HCT116 (cell line): Measurements from ENCODE around the gene ERP29. TPM values are rescaled to one million over a fixed set of nuclear protein-coding genes. Genes with fewer than 3 reads are reported as not detected.

Experiments
- ATAC-seq: fragments of 200-7000 bp; cut with Tn5 transposase; 2 replicates; pipeline ENCODE4 v1.9.1; 2020; ENCODE audit warnings: mild to moderate bottlenecking, moderate library complexity
- BruUV-seq: library from RNA; stranded (reverse); fragments of 400-500 nt; replicated peaks from 2 replicates; lab custom pipeline; 2021; lab: Mats Ljungman, UMichigan
- CTCF ChIA-PET: fragments of 300-600 bp; sonication (Branson Sonifier 250); formaldehyde crosslinking; loops from one replicate; lab custom pipeline; 2021; ENCODE audit warnings: antibody characterized with exemption; lab: Charles Lee
- POLR2A ChIA-PET: fragments of 300-600, 350-600 bp; sonication (Branson Sonifier 250); formaldehyde crosslinking; loops from one replicate; lab custom pipeline; 2021; ENCODE audit warnings: antibody characterized with exemption; lab: Charles Lee
- RAD21 ChIA-PET, 2 experiments: fragments of 300-600 bp; sonication (Branson Sonifier 250); formaldehyde crosslinking; loops; one replicate each; lab custom pipeline; 2023; ENCODE audit warnings: low total read pairs in 2 of 2; ENCODE audit not compliant: uncharacterized antibody in 2 of 2, unreplicated experiment in 2 of 2, low non-redundant PET in 1 of 2; lab: Charles Lee
- DNase-seq: peaks from one replicate; pipeline ENCODE4 v3.0.0-alpha.2; 2010; ENCODE audit warnings: low read depth, low spot score
- H2AFZ ChIP-seq: fragments of 200-600 bp; shearing (Covaris generic), sonication (generic); 2 replicates; pipeline ENCODE4 v1.6.1; 2017; ENCODE audit warnings: low read depth, mixed run types, mixed read lengths, antibody characterized with exemption, low read length; ENCODE audit not compliant: poor library complexity, severe bottlenecking
- H3K27ac ChIP-seq: 2 replicates; pipeline ENCODE4 v1.5.1; 2012; ENCODE audit warnings: low read depth, low read length
- H3K27me3 ChIP-seq: fragments of 200-600 bp; sonication (generic); 2 replicates; pipeline ENCODE4 v1.6.1; 2016; ENCODE audit warnings: mixed run types, low read length, mixed read lengths; ENCODE audit not compliant: insufficient read depth
- H3K36me3 ChIP-seq, 2 experiments: fragments of 200-500 bp in 1 of 2; fragments of 200-600 bp in 1 of 2; sonication (Bioruptor generic) in 1 of 2; sonication (generic) in 1 of 2; 2 replicates each; pipeline versions ENCODE4 v1.5.1 to v1.6.1; 2014 to 2016; ENCODE audit warnings: low read length in 2 of 2, inconsistent platforms in 1 of 2, mixed read lengths in 1 of 2, mixed run types in 1 of 2; ENCODE audit not compliant: insufficient read depth in 2 of 2, control insufficient read depth in 1 of 2
- H3K4me1 ChIP-seq, 2 experiments: fragments of 200-600 bp in 1 of 2; sonication (generic) in 1 of 2; 2 replicates each; pipeline versions ENCODE4 v1.5.1 to v1.6.1; 2012 to 2017; ENCODE audit warnings: low read length in 2 of 2, inconsistent platforms in 1 of 2, mild to moderate bottlenecking in 1 of 2, mixed read lengths in 1 of 2, mixed run types in 1 of 2, moderate library complexity in 1 of 2; ENCODE audit not compliant: insufficient read depth in 2 of 2, control insufficient read depth in 1 of 2
- H3K4me2 ChIP-seq: fragments of 200-600 bp; sonication (generic); 2 replicates; pipeline ENCODE4 v1.6.1; 2017; ENCODE audit warnings: mixed run types, low read length, mixed read lengths
- H3K4me3 ChIP-seq, 2 experiments: fragments of 200-600 bp in 1 of 2; sonication (generic) in 1 of 2; replicated peaks in 1 of 2; 2 replicates each; pipeline ENCODE4 v1.5.1; 2011 to 2016; ENCODE audit warnings: low read length in 2 of 2, control low read depth in 1 of 2, low read depth in 1 of 2, mild to moderate bottlenecking in 1 of 2, mixed read lengths in 1 of 2, mixed run types in 1 of 2
- H3K79me2 ChIP-seq: fragments of 200-600 bp; sonication (generic); 2 replicates; pipeline ENCODE4 v1.6.1; 2017; ENCODE audit warnings: mild to moderate bottlenecking, mixed run types, low read length, moderate library complexity, mixed read lengths; ENCODE audit not compliant: insufficient read depth
- H3K9ac ChIP-seq: fragments of 200-600 bp; sonication (generic); 2 replicates; pipeline ENCODE4 v1.6.1; 2016; ENCODE audit warnings: low read length, mixed read lengths
- H3K9me2 ChIP-seq: fragments of 200-600 bp; sonication (generic), shearing (Covaris generic); 2 replicates; pipeline ENCODE4 v1.6.1; 2017; ENCODE audit warnings: mixed run types, mild to moderate bottlenecking, moderate library complexity; ENCODE audit not compliant: insufficient read depth
- H3K9me3 ChIP-seq, 2 experiments: fragments of 200-500 bp in 1 of 2; fragments of 200-600 bp in 1 of 2; sonication (Bioruptor generic) in 1 of 2; sonication (generic) in 1 of 2; 2 replicates each; pipeline ENCODE4 v1.6.1; 2014 to 2017; ENCODE audit warnings: low read length in 2 of 2, mixed read lengths in 2 of 2, inconsistent platforms in 1 of 2, low read depth in 1 of 2, mild to moderate bottlenecking in 1 of 2, mixed run types in 1 of 2, moderate library complexity in 1 of 2; ENCODE audit not compliant: control insufficient read depth in 1 of 2, insufficient read depth in 1 of 2
- H4K20me1 ChIP-seq: fragments of 200-600 bp; sonication (generic), shearing (Covaris generic); 2 replicates; pipeline ENCODE4 v1.6.1; 2017; ENCODE audit warnings: mixed run types, mild to moderate bottlenecking, moderate library complexity; ENCODE audit not compliant: insufficient read depth
- CEBPB ChIP-seq: IDR thresholded peaks from 2 replicates; pipeline ENCODE4 v1.6.1; 2012; ENCODE audit warnings: low read depth
- EZH2phosphoT487 ChIP-seq: fragments of 200-600 bp; IDR thresholded peaks from 2 replicates; pipeline ENCODE4 v1.6.1; 2018; ENCODE audit warnings: antibody characterized with exemption, borderline replicate concordance
- FOSL1 ChIP-seq: IDR thresholded peaks from 2 replicates; pipeline ENCODE4 v1.6.1; 2012; ENCODE audit warnings: low read depth
- JUND ChIP-seq: IDR thresholded peaks from 2 replicates; pipeline ENCODE4 v1.6.1; 2012
- POLR2AphosphoS5 ChIP-seq: IDR thresholded peaks from 2 replicates; pipeline ENCODE4 v1.6.1; 2011; ENCODE audit warnings: mild to moderate bottlenecking, low read depth, low read length, moderate library complexity
- RAD21 ChIP-seq: IDR thresholded peaks from 2 replicates; pipeline ENCODE4 v1.6.1; 2012; ENCODE audit warnings: low read depth, mild to moderate bottlenecking
- SP1 ChIP-seq: IDR thresholded peaks from 2 replicates; pipeline ENCODE4 v1.6.1; 2012; ENCODE audit warnings: low read depth
- TCF7L2 ChIP-seq: IDR thresholded peaks from 2 replicates; pipeline ENCODE4 v1.7.0; 2011; ENCODE audit warnings: borderline replicate concordance, inconsistent platforms; ENCODE audit not compliant: insufficient read depth, insufficient read length; ENCODE audit errors: extremely low read depth
- YY1 ChIP-seq: IDR thresholded peaks from 2 replicates; pipeline ENCODE4 v1.6.1; 2011; ENCODE audit warnings: low read length, low read depth, moderate library complexity, mild to moderate bottlenecking; ENCODE audit not compliant: insufficient replicate concordance; ENCODE audit errors: extremely low read depth
- ZBTB33 ChIP-seq: IDR thresholded peaks from 2 replicates; pipeline ENCODE4 v1.6.1; 2011; ENCODE audit warnings: mild to moderate bottlenecking, low read length, moderate library complexity; ENCODE audit not compliant: insufficient replicate concordance; ENCODE audit errors: extremely low read depth
- ZFX ChIP-seq: fragments of 450-650 bp; IDR thresholded peaks from 2 replicates; pipeline ENCODE4 v1.6.1; 2017
- ZNF274 ChIP-seq: fragments of 200-500 bp; sonication (Bioruptor generic); IDR thresholded peaks from 2 replicates; pipeline ENCODE4 v1.6.1; 2014; ENCODE audit warnings: mild to moderate bottlenecking, low read depth, low read length, inconsistent platforms
- intact Hi-C: fragments of 100-400 bp; cut with micrococcal nuclease; formaldehyde crosslinking; loops from 2 replicates; pipeline ENCODE4 v1.10.0; 2022
- total RNA-seq: library from RNA; stranded (reverse); gene quantifications from one replicate; pipeline ENCODE4 v1.2.1, GENCODE V29; 2021; ENCODE audit not compliant: unreplicated experiment
- TF ChIP-seq, protein P1 (sequence below): IDR thresholded peaks from 2 replicates; pipeline ENCODE4 v1.6.1; 2012; ENCODE audit warnings: low read depth

Gene ERP29
- total RNA-seq, 1 experiment from 2014 or later, result 130 TPM

DNA sequence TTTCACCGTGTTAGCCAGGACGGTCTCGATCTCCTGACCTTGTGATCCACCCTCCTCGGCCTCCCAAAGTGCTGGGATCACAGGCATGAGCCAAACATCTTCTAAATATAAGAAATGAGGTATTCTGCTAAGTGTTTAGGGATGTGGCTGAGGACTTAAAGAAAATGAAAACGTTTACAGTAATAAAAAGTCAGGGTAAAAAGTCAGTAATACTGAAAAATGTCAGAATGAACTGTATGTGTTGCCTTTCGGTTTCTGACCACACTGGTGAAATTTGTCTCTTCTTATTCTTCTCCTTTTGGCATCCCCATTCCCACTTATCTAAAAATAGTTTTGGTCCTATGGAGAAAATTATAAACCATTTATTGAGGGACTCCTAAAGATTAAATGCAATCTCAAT, 20.8 kb upstream of the ERP29 start (continued):
- TF ChIP-seq YY1 (no peak), SP1 (no peak), EZH2phosphoT487 (no peak), ZNF274 (no peak), ZFX (no peak), CEBPB (no peak), FOSL1 (no peak), POLR2AphosphoS5 (no peak)
- TF ChIP-seq, protein P1, sequence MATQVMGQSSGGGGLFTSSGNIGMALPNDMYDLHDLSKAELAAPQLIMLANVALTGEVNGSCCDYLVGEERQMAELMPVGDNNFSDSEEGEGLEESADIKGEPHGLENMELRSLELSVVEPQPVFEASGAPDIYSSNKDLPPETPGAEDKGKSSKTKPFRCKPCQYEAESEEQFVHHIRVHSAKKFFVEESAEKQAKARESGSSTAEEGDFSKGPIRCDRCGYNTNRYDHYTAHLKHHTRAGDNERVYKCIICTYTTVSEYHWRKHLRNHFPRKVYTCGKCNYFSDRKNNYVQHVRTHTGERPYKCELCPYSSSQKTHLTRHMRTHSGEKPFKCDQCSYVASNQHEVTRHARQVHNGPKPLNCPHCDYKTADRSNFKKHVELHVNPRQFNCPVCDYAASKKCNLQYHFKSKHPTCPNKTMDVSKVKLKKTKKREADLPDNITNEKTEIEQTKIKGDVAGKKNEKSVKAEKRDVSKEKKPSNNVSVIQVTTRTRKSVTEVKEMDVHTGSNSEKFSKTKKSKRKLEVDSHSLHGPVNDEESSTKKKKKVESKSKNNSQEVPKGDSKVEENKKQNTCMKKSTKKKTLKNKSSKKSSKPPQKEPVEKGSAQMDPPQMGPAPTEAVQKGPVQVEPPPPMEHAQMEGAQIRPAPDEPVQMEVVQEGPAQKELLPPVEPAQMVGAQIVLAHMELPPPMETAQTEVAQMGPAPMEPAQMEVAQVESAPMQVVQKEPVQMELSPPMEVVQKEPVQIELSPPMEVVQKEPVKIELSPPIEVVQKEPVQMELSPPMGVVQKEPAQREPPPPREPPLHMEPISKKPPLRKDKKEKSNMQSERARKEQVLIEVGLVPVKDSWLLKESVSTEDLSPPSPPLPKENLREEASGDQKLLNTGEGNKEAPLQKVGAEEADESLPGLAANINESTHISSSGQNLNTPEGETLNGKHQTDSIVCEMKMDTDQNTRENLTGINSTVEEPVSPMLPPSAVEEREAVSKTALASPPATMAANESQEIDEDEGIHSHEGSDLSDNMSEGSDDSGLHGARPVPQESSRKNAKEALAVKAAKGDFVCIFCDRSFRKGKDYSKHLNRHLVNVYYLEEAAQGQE, result no peak

GRCh38 chr12:111993292-111994150, 19.7 kb upstream of the ERP29 start:
- no TSS peak for BruUV-seq

More at GRCh38 chr12:111993292-111994150, 19.7 kb upstream of the ERP29 start:
- Histone ChIP-seq H3K79me2 (no peaks in the 10 kb centered on the region), H3K4me1 (0 out of 4 replicates have a peak, but pooled peaks cover 0 to 2% of the 10 kb centered on the region in 2 experiments), H3K9ac (no peak overlapping the region), H2AFZ (no peak overlapping the region), H3K27me3 (no peaks in the 10 kb centered on the region), H3K4me3 (no peak overlapping the region), H3K9me3 (no peaks in the 10 kb centered on the region), H3K9me2 (no peaks in the 10 kb centered on the region), H3K4me2 (no peak overlapping the region), H4K20me1 (no peaks in the 10 kb centered on the region), H3K27ac (no peak overlapping the region), H3K36me3 (no peaks in the 10 kb centered on the region)
- ChIA-PET POLR2A (interaction anchor here (1.2 kb wide), 1 partner anchor 11 kb away, joined by 3 read pairs; no protein-coding TSS in a partner anchor), RAD21 (interaction anchor here in 1 of 2 experiments (0.7 kb wide), 1 partner anchor 49 kb away, joined by 4 read pairs; no protein-coding TSS in a partner anchor), CTCF (no interaction called here)
- TF ChIP-seq ZBTB33 (no peak), JUND (no peak), TCF7L2 (no peak), RAD21 (no peak)
- TF ChIP-seq, protein P1, result no peak
- DNase-seq (no peak), ATAC-seq (no peak)
- intact Hi-C loops, result no loop called here
